Testis (tissue), 2 donors: ENCODE data around the gene ARHGEF16.

Experiments
- CTCF ChIP-seq, 3 experiments: fragments of 450-650 bp in 2 of 3; fragments of 200-600 bp in 1 of 3; sonication (generic) in 1 of 3; IDR thresholded peaks; one replicate each; pipeline ENCODE4 v1.5.1; 2016 to 2019; ENCODE audit warnings: antibody characterized with exemption in 3 of 3, mild to moderate bottlenecking in 2 of 3, moderate library complexity in 1 of 3
- POLR2A ChIP-seq: fragments of 450-650 bp; IDR thresholded peaks from one replicate; pipeline ENCODE4 v1.6.1; 2017; ENCODE audit warnings: antibody characterized with exemption, mild to moderate bottlenecking, moderate library complexity

- TF ChIP-seq CTCF (IDR thresholded peaks at IDR 0.05) (no peak), POLR2A (no peak)
Observed at GRCh38 chr1:3425486-3426215, 28.8 kb upstream of the ARHGEF16 start.
